HG02571 (cell line): ENCODE data around the gene OR6B1.

Experiments
- ATAC-seq: cut with Tn5 transposase; IDR thresholded peaks from one replicate; pipeline ENCODE4 v1.9.1; 2021; ENCODE audit warnings: mild to moderate bottlenecking, moderate library complexity; ENCODE audit not compliant: unreplicated experiment

The OR6B1 gene

GRCh38 chr7:144000020-144000419, at the start of gene OR6B1:
TSS of gene OR6B1 (plus strand) at chr7:144000320. CDS start at chr7:144003997, 3,677 bp downstream.
- ATAC-seq, result no peak

GRCh38 chr7:143953421-143953820, 46.7 kb upstream of the OR6B1 start:
- ATAC-seq, result no peak

GRCh38 chr7:143954135-143954534, 46.0 kb upstream of the OR6B1 start:
- no peak for ATAC-seq

- ATAC-seq, result no peak
Measured at GRCh38 chr7:143954544-143954943, 45.6 kb upstream of the OR6B1 start, which contains the start of gene OR2F1. TSS of gene OR2F1 (plus strand) at chr7:143954844. CDS start at chr7:143959971, 5,127 bp downstream.

GRCh38 chr7:143958781-143959180, 41.3 kb upstream of the OR6B1 start:
- no peak for ATAC-seq

GRCh38 chr7:143960813-143961610, 39.1 kb upstream of the OR6B1 start:
- no peak for ATAC-seq

GRCh38 chr7:143965280-143965679, 34.8 kb upstream of the OR6B1 start:
- ATAC-seq, result no peak

GRCh38 chr7:143967398-143967797, 32.7 kb upstream of the OR6B1 start:
- ATAC-seq, result no peak

GRCh38 chr7:143973870-143974416, 26.2 kb upstream of the OR6B1 start:
- no peak for ATAC-seq

GRCh38 chr7:143974459-143974858, 25.7 kb upstream of the OR6B1 start:
- ATAC-seq, result no peak

GRCh38 chr7:143975617-143976016, 24.5 kb upstream of the OR6B1 start:
- ATAC-seq, result no peak

GRCh38 chr7:143978585-143978984, 21.5 kb upstream of the OR6B1 start:
- no peak for ATAC-seq

GRCh38 chr7:143979359-143979758, 20.8 kb upstream of the OR6B1 start:
- no peak for ATAC-seq

GRCh38 chr7:143979998-143980397, 20.1 kb upstream of the OR6B1 start:
- ATAC-seq, result no peak

- ATAC-seq, result no peak
Measured at GRCh38 chr7:143980746-143981510, 19.2 kb upstream of the OR6B1 start.

- no peak for ATAC-seq
Measured at GRCh38 chr7:143983960-143984359, 16.2 kb upstream of the OR6B1 start.

- ATAC-seq, result no peak
Measured at GRCh38 chr7:143987513-143987912, 12.6 kb upstream of the OR6B1 start.

GRCh38 chr7:143988976-143989745, 11.0 kb upstream of the OR6B1 start:
- no peak for ATAC-seq

- no peak for ATAC-seq
Measured at GRCh38 chr7:143992670-143993069, 7.5 kb upstream of the OR6B1 start.

GRCh38 chr7:143993924-143994323, 6.2 kb upstream of the OR6B1 start:
- ATAC-seq, result no peak

GRCh38 chr7:144001543-144001942, 1.4 kb downstream of the OR6B1 start:
- ATAC-seq, result no peak
